Activated CD8-positive, alpha-beta T cell treated with anti-CD3 and anti-CD28 coated beads, Interleukin-2, amount 10 ng/mL, durations not matched to agents 7 days and 5 days (primary cell): Measurements from ENCODE around the gene MFNG. TPM values are rescaled to one million over a fixed set of nuclear protein-coding genes. Genes with fewer than 3 reads are reported as not detected.

ENCODE experiments used
- ATAC-seq: fragments of 150-1000 bp; cut with Tn5 transposase; one replicate; pipeline ENCODE4 v1.10.0; 2021; ENCODE audit warnings: moderate library complexity
- CTCF ChIA-PET: fragments of 350-600 bp; sonication (Branson Sonifier 250); formaldehyde crosslinking; loops from one replicate; lab custom pipeline; 2021; ENCODE audit warnings: antibody characterized with exemption; lab: Charles Lee
- POLR2A ChIA-PET: fragments of 350-600 bp; sonication (Branson Sonifier 250); formaldehyde crosslinking; loops from one replicate; lab custom pipeline; 2021; ENCODE audit warnings: antibody characterized with exemption; lab: Charles Lee
- DNase-seq: peaks from one replicate; pipeline ENCODE4 v3.0.0-alpha.2; 2020
- H3K27ac Mint-ChIP-seq: one replicate; pipeline ENCODE4 v1.8.0; 2021; ENCODE audit warnings: mild to moderate bottlenecking, mixed read lengths
- H3K27me3 Mint-ChIP-seq: one replicate; pipeline ENCODE4 v1.8.0; 2021; ENCODE audit warnings: low read depth, mixed read lengths
- H3K36me3 Mint-ChIP-seq: one replicate; pipeline ENCODE4 v1.8.0; 2021; ENCODE audit warnings: low read depth, mixed read lengths
- H3K4me1 Mint-ChIP-seq: one replicate; pipeline ENCODE4 v1.8.0; 2021; ENCODE audit warnings: low read depth, mixed read lengths
- H3K4me3 Mint-ChIP-seq: one replicate; pipeline ENCODE4 v1.8.0; 2021; ENCODE audit warnings: mild to moderate bottlenecking, mixed read lengths
- H3K9me3 Mint-ChIP-seq: one replicate; pipeline ENCODE4 v1.8.0; 2022; ENCODE audit warnings: mixed read lengths; ENCODE audit not compliant: insufficient read depth
- total RNA-seq, 2 experiments: library from RNA; stranded (reverse); gene quantifications; one replicate each; pipeline ENCODE4 v1.2.3, GENCODE V29; 2021

Gene MFNG
- total RNA-seq, 2 experiments from 2014 or later = 227 to 232 TPM

DNA sequence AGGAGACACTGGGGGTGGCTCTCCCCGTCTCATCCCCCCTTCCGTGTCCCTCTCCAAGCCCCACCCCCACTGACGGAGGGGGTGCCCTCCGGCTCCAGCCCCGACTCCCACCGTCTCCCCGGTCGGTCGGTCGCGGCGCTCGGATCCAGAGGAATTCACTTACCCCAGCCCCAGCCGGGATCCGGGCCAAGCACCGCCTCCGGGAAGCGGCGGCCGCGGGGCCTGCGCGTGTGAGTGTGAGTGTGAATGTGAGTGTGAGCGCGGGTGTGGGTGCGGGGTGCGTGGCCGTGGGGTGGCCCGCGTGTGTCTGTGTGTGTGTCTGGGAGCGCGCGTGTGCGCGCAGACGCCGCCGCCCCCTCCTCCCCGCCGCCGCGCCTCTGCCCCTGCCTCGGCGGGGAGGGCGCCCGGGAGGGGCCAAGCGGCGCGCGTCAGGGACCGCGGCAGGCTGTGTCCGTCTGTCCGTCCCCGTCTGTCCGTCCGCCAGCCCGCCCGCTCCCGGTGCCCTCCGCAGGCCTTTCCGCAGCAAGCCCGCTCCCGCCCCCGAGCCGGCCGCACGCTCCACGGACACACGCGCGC is 59.0 kb downstream of the MFNG start, which contains the start of gene ELFN2:
ELFN2 (minus strand) TSS at position 345 of the 576 bp plus-strand sequence. CDS start 51,945 bp downstream, outside the sequence.
- no peak for DNase-seq
- no peak within 1 kb of the TSS for H3K4me3 Mint-ChIP-seq
- no peaks in the 10 kb centered on the region for H3K36me3 Mint-ChIP-seq
- H3K27me3 Mint-ChIP-seq = peaks cover 55% of the 10 kb centered on the region
- no peak within 1 kb of the TSS for H3K27ac Mint-ChIP-seq
- no peak for ATAC-seq
- POLR2A ChIA-PET = no interaction called here
- H3K4me1 Mint-ChIP-seq = peaks cover 15% of the 10 kb centered on the region
- no peaks in the 10 kb centered on the region for H3K9me3 Mint-ChIP-seq
- CTCF ChIA-PET = interaction anchor here (1.6 to 4.8 kb wide), 3 partner anchors 111 to 160 kb away, joined by 6 to 61 read pairs (median 10); no protein-coding TSS in a partner anchor

- CTCF ChIA-PET = no interaction called here
- Mint-ChIP-seq H3K27ac (no peak overlapping the region), H3K4me1 (peaks cover 10% of the 10 kb centered on the region), H3K4me3 (no peak overlapping the region), H3K36me3 (no peaks in the 10 kb centered on the region), H3K27me3 (peaks cover 54% of the 10 kb centered on the region), H3K9me3 (no peaks in the 10 kb centered on the region)
- DNase-seq (no peak), ATAC-seq (no peak)
- POLR2A ChIA-PET = no interaction called here
Observed at GRCh38 chr22:37426706-37427134, 59.5 kb downstream of the MFNG start.

- CTCF ChIA-PET = no interaction called here
- H3K36me3 Mint-ChIP-seq = no peaks in the 10 kb centered on the region
- H3K27ac Mint-ChIP-seq = no peak overlapping the region
- H3K4me1 Mint-ChIP-seq = peaks cover 9% of the 10 kb centered on the region
- no peaks in the 10 kb centered on the region for H3K9me3 Mint-ChIP-seq
- ATAC-seq (no peak), DNase-seq (no peak)
- no peak overlapping the region for H3K4me3 Mint-ChIP-seq
- POLR2A ChIA-PET = no interaction called here
- H3K27me3 Mint-ChIP-seq = peaks cover 60% of the 10 kb centered on the region
Observed at GRCh38 chr22:37425800-37426705, 60.1 kb downstream of the MFNG start.

- Mint-ChIP-seq H3K4me3 (no peak overlapping the region), H3K4me1 (peaks cover 13% of the 10 kb centered on the region), H3K27me3 (peaks cover 62% of the 10 kb centered on the region), H3K36me3 (no peaks in the 10 kb centered on the region), H3K9me3 (no peaks in the 10 kb centered on the region), H3K27ac (no peak overlapping the region)
- CTCF ChIA-PET = no interaction called here
- POLR2A ChIA-PET = no interaction called here
- ATAC-seq (no peak), DNase-seq (no peak)
Observed at GRCh38 chr22:37425369-37425768, 60.8 kb downstream of the MFNG start.

DNA sequence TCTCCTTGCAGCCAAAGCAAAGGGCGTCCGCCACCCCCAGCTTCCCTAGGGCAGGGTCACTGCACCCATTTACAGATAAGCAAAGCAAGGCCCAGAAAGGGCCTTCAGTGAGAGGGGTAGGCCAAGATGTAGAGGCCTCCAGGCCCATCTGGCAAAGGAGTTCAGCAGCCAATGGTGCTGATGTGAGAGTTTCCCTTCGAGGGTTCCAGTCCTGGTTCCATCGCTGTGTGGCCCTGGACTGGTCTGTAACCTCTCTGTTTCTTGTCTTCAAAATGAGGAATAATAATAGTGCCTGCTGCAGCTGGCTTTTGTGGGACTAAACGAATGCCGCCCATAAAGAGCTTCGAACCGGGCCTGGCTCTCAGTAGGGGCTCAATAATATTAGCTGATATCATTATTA is 62.9 kb downstream of the MFNG start:
- CTCF ChIA-PET = no interaction called here
- no peak overlapping the region for H3K4me3 Mint-ChIP-seq
- H3K9me3 Mint-ChIP-seq = no peaks in the 10 kb centered on the region
- no peak for DNase-seq
- H3K4me1 Mint-ChIP-seq = peaks cover 22% of the 10 kb centered on the region
- no peaks in the 10 kb centered on the region for H3K36me3 Mint-ChIP-seq
- POLR2A ChIA-PET = no interaction called here
- no peak for ATAC-seq
- no peak overlapping the region for H3K27ac Mint-ChIP-seq
- peaks cover 68% of the 10 kb centered on the region for H3K27me3 Mint-ChIP-seq

GRCh38 chr22:37421468-37421877 is 64.7 kb downstream of the MFNG start:
- CTCF ChIA-PET = no interaction called here
- H3K4me3 Mint-ChIP-seq = no peak overlapping the region

GRCh38 chr22:37420686-37421467 is 65.3 kb downstream of the MFNG start:
- Mint-ChIP-seq H3K27me3 (peaks cover 70% of the 10 kb centered on the region), H3K4me3 (peak overlapping the region; percentile 51), H3K9me3 (no peaks in the 10 kb centered on the region), H3K36me3 (no peaks in the 10 kb centered on the region), H3K27ac (no peak overlapping the region), H3K4me1 (peaks cover 28% of the 10 kb centered on the region)
- DNase-seq (no peak), ATAC-seq (no peak)
- POLR2A ChIA-PET = interaction anchor here (1.0 kb wide), 1 partner anchor 191 kb away, joined by 4 read pairs; no protein-coding TSS in a partner anchor
- CTCF ChIA-PET = no interaction called here

More at GRCh38 chr22:37421468-37421877, 64.7 kb downstream of the MFNG start:
- ATAC-seq (no peak), DNase-seq (no peak)
- no peaks in the 10 kb centered on the region for H3K36me3 Mint-ChIP-seq
- peaks cover 26% of the 10 kb centered on the region for H3K4me1 Mint-ChIP-seq
- no peak overlapping the region for H3K27ac Mint-ChIP-seq
- POLR2A ChIA-PET = no interaction called here
- H3K27me3 Mint-ChIP-seq = peaks cover 71% of the 10 kb centered on the region
- no peaks in the 10 kb centered on the region for H3K9me3 Mint-ChIP-seq

GRCh38 chr22:37419969-37420685 is 66.1 kb downstream of the MFNG start:
- DNase-seq (peak; percentile 59), ATAC-seq (peak; percentile 41)
- H3K4me1 Mint-ChIP-seq = peaks cover 28% of the 10 kb centered on the region
- peaks cover 65% of the 10 kb centered on the region for H3K27me3 Mint-ChIP-seq
- peak overlapping the region; percentile 51 for H3K4me3 Mint-ChIP-seq
- ChIA-PET POLR2A (interaction anchor here (1.0 kb wide), 1 partner anchor 191 kb away, joined by 4 read pairs; no protein-coding TSS in a partner anchor), CTCF (no interaction called here)
- H3K27ac Mint-ChIP-seq = no peak overlapping the region
- H3K9me3 Mint-ChIP-seq = no peaks in the 10 kb centered on the region
- H3K36me3 Mint-ChIP-seq = no peaks in the 10 kb centered on the region

- Mint-ChIP-seq H3K27me3 (peaks cover 65% of the 10 kb centered on the region), H3K4me1 (peaks cover 28% of the 10 kb centered on the region), H3K4me3 (peak overlapping the region; percentile 45), H3K27ac (no peak overlapping the region), H3K9me3 (no peaks in the 10 kb centered on the region), H3K36me3 (no peaks in the 10 kb centered on the region)
- DNase-seq = no peak
- ChIA-PET CTCF (no interaction called here), POLR2A (no interaction called here)
- ATAC-seq = peak; percentile 1
Observed at GRCh38 chr22:37419370-37419968, 66.7 kb downstream of the MFNG start.
